SK-N-MC (cell line): ENCODE data around the gene PLA2G2A.

Experiments
- EZH2 ChIP-seq: fragments of 200-600 bp; sonication (generic); IDR thresholded peaks from one replicate; pipeline ENCODE4 v1.6.1; 2017; ENCODE audit warnings: antibody characterized with exemption
- FOXP2 ChIP-seq: optimal IDR thresholded peaks from 2 replicates; pipeline ENCODE3; 2011; ENCODE audit warnings: mild to moderate bottlenecking, moderate library complexity; ENCODE audit not compliant: insufficient read depth; ENCODE audit errors: extremely low read length, control extremely low read depth
- POLR2AphosphoS5 ChIP-seq: IDR thresholded peaks from 2 replicates; pipeline ENCODE4 v1.6.1; 2012; ENCODE audit warnings: mild to moderate bottlenecking, low read depth, low read length, borderline replicate concordance

DNA sequence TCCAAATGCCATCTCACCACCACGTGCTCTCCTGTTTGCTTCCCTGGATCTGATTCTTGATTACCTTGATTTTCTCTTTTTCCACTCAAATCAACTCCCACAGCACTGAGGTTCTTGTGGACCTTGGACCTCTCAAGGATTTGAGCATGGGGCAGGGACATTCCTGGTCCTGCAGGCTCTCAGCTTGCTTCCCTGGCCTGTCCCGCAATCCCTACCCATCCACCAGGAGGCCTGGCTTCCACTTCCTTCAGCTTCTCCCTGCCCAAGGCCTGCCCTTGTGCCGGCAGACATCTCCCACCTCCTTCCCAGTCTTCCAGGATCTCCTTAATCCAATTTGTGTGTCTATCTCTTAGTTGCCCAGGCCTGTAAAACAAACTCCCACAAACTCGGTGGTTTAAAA is 21.6 kb downstream of the PLA2G2A start:
- TF ChIP-seq EZH2 (no peak), POLR2AphosphoS5 (no peak), FOXP2 (no peak)
